Neural cell (in vitro differentiated cells): Measurements from ENCODE around the gene CALML4.

Experiments
- CTCF ChIP-seq: fragments of 450-650 bp; IDR thresholded peaks from 2 replicates; pipeline ENCODE4 v1.5.1; 2014; ENCODE audit warnings: antibody characterized with exemption, mild to moderate bottlenecking, moderate library complexity; ENCODE audit not compliant: poor library complexity, severe bottlenecking
- EP300 ChIP-seq: fragments of 450-650 bp; conservative IDR thresholded peaks from 2 replicates; pipeline ENCODE4 v1.6.1; 2014; ENCODE audit warnings: antibody characterized with exemption, mild to moderate bottlenecking, moderate library complexity; ENCODE audit not compliant: poor library complexity, severe bottlenecking
- EZH2 ChIP-seq: fragments of 200-600, 300-800 bp; shearing (Covaris generic), sonication (generic); IDR thresholded peaks from 2 replicates; pipeline ENCODE4 v1.6.1; 2014; ENCODE audit warnings: antibody characterized with exemption, low read length, borderline replicate concordance, mild to moderate bottlenecking; ENCODE audit not compliant: insufficient read depth, poor library complexity, severe bottlenecking
- MXI1 ChIP-seq: fragments of 450-650 bp; conservative IDR thresholded peaks from 2 replicates; pipeline ENCODE4 v1.6.1; 2014; ENCODE audit warnings: antibody characterized with exemption, mild to moderate bottlenecking; ENCODE audit not compliant: poor library complexity, severe bottlenecking
- POLR2AphosphoS5 ChIP-seq: IDR thresholded peaks from 2 replicates; pipeline ENCODE4 v1.6.1; 2012
- RAD21 ChIP-seq: fragments of 450-650 bp; conservative IDR thresholded peaks from 2 replicates; pipeline ENCODE4 v1.6.1; 2014; ENCODE audit warnings: antibody characterized with exemption, mild to moderate bottlenecking, moderate library complexity
- REST ChIP-seq: IDR thresholded peaks from 2 replicates; pipeline ENCODE4 v1.6.1; 2012; ENCODE audit warnings: borderline replicate concordance
- SMC3 ChIP-seq: fragments of 450-650 bp; conservative IDR thresholded peaks from 2 replicates; pipeline ENCODE4 v1.6.1; 2014; ENCODE audit warnings: antibody characterized with exemption, mild to moderate bottlenecking, moderate library complexity; ENCODE audit not compliant: poor library complexity

GRCh38 chr15:68227643-68228142 is 22.6 kb upstream of the CALML4 start:
- TF ChIP-seq MXI1 (no peak), REST (no peak), EP300 (no peak), CTCF (no peak), SMC3 (no peak), RAD21 (no peak), POLR2AphosphoS5 (no peak), EZH2 (no peak)
